H1 (cell line): ENCODE data around the gene BIRC7. TPM values are rescaled to one million over a fixed set of nuclear protein-coding genes. Genes with fewer than 3 reads are reported as not detected.

Experiments
- EZH2 ChIP-seq: fragments of 200-600 bp; sonication (generic); IDR thresholded peaks from 2 replicates; pipeline ENCODE4 v1.7.1; 2012; ENCODE audit warnings: low read depth, mild to moderate bottlenecking, moderate library complexity, low read length, inconsistent platforms; ENCODE audit not compliant: severe bottlenecking
- NRF1 ChIP-seq: IDR thresholded peaks from 2 replicates; pipeline ENCODE4 v1.6.1; 2011; ENCODE audit warnings: mild to moderate bottlenecking, low read depth, low read length, improper control_type of control experiment
- PHF8 ChIP-seq: fragments of 200-600 bp; sonication (generic); conservative IDR thresholded peaks from 2 replicates; pipeline ENCODE4 v1.7.1; 2012; ENCODE audit warnings: low read depth, mild to moderate bottlenecking, inconsistent platforms, low read length, moderate library complexity
- POLR2AphosphoS5 ChIP-seq: IDR thresholded peaks from 2 replicates; pipeline ENCODE4 v1.6.1; 2011; ENCODE audit warnings: low read depth, low read length
- RAD21 ChIP-seq, 2 experiments: IDR thresholded peaks in 1 of 2; conservative IDR thresholded peaks in 1 of 2; 2 replicates each; pipeline ENCODE4 v1.6.1; 2011; ENCODE audit warnings: low read depth in 2 of 2, low read length in 2 of 2, improper control_type of control experiment in 1 of 2, inconsistent platforms in 1 of 2, mild to moderate bottlenecking in 1 of 2, moderate library complexity in 1 of 2
- SAP30 ChIP-seq: fragments of 300-600 bp; sonication (generic); IDR thresholded peaks from 2 replicates; pipeline ENCODE4 v1.7.1; 2012; ENCODE audit warnings: low read length, moderate library complexity, mild to moderate bottlenecking, inconsistent platforms; ENCODE audit not compliant: insufficient read depth, insufficient replicate concordance
- polyA plus RNA-seq, 7 experiments: library from polyadenylated mRNA; depleted of rRNA in 3 of 7; stranded (reverse) in 5 of 7; unstranded in 2 of 7; fragments of >200 nt in 5 of 7; fragments of 200-250 nt in 2 of 7; gene quantifications; 1 replicate in 5 of 7; 2 replicates in 1 of 7; 4 replicates in 1 of 7; pipeline versions ENCODE4 v1.2.1 to v1.2.3, GENCODE V29; 2011 to 2013; ENCODE audit warnings: missing spikeins in 2 of 7, mixed read lengths in 2 of 7
- total RNA-seq: library from RNA; stranded (reverse); fragmentation: NEBNext Ultra II Directional; extraction: Animal tissue kit (Norgen Biotek cat#: 25700); gene quantifications from 2 replicates; pipeline ENCODE4 v1.2.1, GENCODE V29; 2021
- TF ChIP-seq, protein P1 (sequence below): fragments of 300-600 bp; sonication (generic); IDR thresholded peaks from 2 replicates; pipeline ENCODE4 v1.7.1; 2012; ENCODE audit warnings: low read length, moderate library complexity, mild to moderate bottlenecking, inconsistent platforms; ENCODE audit not compliant: insufficient replicate concordance

Gene BIRC7
- total and polyA plus RNA-seq, 2 of the 8 experiments (the other 6 are each of a cell fraction or from before 2014, with no cell fraction given): 0.11 to 0.41 TPM

DNA sequence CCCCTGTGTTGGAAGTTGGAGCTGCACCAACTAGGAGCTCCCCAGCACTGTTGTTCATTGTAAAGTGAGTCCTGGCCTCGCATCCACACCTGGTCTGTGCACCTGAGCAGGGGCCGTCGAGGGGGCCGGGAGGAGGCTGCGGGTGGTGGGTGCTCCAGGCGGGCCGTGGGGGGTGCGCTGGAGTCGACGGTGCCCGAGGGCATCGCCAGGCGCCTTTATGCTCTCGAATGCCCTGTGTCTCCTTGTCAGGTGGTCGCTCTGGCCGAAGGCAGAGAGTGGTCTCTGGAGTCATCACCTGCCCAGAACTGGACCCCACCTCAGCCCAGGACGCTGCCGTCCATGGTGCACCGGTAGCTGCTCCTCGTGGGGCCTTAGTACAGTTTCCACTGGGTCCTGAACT, 41.3 kb downstream of the BIRC7 start (continued):
- TF ChIP-seq, protein P1, sequence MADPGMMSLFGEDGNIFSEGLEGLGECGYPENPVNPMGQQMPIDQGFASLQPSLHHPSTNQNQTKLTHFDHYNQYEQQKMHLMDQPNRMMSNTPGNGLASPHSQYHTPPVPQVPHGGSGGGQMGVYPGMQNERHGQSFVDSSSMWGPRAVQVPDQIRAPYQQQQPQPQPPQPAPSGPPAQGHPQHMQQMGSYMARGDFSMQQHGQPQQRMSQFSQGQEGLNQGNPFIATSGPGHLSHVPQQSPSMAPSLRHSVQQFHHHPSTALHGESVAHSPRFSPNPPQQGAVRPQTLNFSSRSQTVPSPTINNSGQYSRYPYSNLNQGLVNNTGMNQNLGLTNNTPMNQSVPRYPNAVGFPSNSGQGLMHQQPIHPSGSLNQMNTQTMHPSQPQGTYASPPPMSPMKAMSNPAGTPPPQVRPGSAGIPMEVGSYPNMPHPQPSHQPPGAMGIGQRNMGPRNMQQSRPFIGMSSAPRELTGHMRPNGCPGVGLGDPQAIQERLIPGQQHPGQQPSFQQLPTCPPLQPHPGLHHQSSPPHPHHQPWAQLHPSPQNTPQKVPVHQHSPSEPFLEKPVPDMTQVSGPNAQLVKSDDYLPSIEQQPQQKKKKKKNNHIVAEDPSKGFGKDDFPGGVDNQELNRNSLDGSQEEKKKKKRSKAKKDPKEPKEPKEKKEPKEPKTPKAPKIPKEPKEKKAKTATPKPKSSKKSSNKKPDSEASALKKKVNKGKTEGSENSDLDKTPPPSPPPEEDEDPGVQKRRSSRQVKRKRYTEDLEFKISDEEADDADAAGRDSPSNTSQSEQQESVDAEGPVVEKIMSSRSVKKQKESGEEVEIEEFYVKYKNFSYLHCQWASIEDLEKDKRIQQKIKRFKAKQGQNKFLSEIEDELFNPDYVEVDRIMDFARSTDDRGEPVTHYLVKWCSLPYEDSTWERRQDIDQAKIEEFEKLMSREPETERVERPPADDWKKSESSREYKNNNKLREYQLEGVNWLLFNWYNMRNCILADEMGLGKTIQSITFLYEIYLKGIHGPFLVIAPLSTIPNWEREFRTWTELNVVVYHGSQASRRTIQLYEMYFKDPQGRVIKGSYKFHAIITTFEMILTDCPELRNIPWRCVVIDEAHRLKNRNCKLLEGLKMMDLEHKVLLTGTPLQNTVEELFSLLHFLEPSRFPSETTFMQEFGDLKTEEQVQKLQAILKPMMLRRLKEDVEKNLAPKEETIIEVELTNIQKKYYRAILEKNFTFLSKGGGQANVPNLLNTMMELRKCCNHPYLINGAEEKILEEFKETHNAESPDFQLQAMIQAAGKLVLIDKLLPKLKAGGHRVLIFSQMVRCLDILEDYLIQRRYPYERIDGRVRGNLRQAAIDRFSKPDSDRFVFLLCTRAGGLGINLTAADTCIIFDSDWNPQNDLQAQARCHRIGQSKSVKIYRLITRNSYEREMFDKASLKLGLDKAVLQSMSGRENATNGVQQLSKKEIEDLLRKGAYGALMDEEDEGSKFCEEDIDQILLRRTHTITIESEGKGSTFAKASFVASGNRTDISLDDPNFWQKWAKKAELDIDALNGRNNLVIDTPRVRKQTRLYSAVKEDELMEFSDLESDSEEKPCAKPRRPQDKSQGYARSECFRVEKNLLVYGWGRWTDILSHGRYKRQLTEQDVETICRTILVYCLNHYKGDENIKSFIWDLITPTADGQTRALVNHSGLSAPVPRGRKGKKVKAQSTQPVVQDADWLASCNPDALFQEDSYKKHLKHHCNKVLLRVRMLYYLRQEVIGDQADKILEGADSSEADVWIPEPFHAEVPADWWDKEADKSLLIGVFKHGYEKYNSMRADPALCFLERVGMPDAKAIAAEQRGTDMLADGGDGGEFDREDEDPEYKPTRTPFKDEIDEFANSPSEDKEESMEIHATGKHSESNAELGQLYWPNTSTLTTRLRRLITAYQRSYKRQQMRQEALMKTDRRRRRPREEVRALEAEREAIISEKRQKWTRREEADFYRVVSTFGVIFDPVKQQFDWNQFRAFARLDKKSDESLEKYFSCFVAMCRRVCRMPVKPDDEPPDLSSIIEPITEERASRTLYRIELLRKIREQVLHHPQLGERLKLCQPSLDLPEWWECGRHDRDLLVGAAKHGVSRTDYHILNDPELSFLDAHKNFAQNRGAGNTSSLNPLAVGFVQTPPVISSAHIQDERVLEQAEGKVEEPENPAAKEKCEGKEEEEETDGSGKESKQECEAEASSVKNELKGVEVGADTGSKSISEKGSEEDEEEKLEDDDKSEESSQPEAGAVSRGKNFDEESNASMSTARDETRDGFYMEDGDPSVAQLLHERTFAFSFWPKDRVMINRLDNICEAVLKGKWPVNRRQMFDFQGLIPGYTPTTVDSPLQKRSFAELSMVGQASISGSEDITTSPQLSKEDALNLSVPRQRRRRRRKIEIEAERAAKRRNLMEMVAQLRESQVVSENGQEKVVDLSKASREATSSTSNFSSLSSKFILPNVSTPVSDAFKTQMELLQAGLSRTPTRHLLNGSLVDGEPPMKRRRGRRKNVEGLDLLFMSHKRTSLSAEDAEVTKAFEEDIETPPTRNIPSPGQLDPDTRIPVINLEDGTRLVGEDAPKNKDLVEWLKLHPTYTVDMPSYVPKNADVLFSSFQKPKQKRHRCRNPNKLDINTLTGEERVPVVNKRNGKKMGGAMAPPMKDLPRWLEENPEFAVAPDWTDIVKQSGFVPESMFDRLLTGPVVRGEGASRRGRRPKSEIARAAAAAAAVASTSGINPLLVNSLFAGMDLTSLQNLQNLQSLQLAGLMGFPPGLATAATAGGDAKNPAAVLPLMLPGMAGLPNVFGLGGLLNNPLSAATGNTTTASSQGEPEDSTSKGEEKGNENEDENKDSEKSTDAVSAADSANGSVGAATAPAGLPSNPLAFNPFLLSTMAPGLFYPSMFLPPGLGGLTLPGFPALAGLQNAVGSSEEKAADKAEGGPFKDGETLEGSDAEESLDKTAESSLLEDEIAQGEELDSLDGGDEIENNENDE: no peak
- TF ChIP-seq RAD21 (IDR thresholded peaks at IDR 0.05 in 1 of 2, conservative IDR thresholded peaks at IDR 0.05 in 1 of 2; ENCODE audit: low read depth in 2 of 2, low read length in 2 of 2): no peak
- no peak for TF ChIP-seq POLR2AphosphoS5
- TF ChIP-seq NRF1: no peak
- no peak for TF ChIP-seq EZH2
- no peak for TF ChIP-seq SAP30
- no peak for TF ChIP-seq PHF8
